Mononuclear cell (primary cell): ENCODE data around the gene ZNF837. TPM values are rescaled to one million over a fixed set of nuclear protein-coding genes. Genes with fewer than 3 reads are reported as not detected.

Experiments
- H3K27me3 ChIP-seq: 2 replicates; pipeline ENCODE4 v1.6.0; 2011; ENCODE audit warnings: low read length, control low read depth; ENCODE audit not compliant: insufficient read depth
- H3K4me1 ChIP-seq: 2 replicates; pipeline ENCODE4 v1.5.1; 2011; ENCODE audit warnings: mild to moderate bottlenecking, low read length, control low read depth; ENCODE audit not compliant: insufficient read depth
- H3K4me3 ChIP-seq: 2 replicates; pipeline ENCODE4 v1.5.1; 2011; ENCODE audit warnings: mild to moderate bottlenecking, low read length, moderate library complexity
- H3K9me3 ChIP-seq: 2 replicates; pipeline ENCODE4 v1.5.1; 2011; ENCODE audit warnings: low read depth, mild to moderate bottlenecking, control low read depth, low read length
- total RNA-seq: library from RNA; depleted of rRNA; stranded (reverse); fragments of >200 nt; gene quantifications from one replicate; pipeline ENCODE4 v1.2.3, GENCODE V29; 2012

ZNF837 gene
- total RNA-seq, 1 donor = 0.84 TPM

DNA sequence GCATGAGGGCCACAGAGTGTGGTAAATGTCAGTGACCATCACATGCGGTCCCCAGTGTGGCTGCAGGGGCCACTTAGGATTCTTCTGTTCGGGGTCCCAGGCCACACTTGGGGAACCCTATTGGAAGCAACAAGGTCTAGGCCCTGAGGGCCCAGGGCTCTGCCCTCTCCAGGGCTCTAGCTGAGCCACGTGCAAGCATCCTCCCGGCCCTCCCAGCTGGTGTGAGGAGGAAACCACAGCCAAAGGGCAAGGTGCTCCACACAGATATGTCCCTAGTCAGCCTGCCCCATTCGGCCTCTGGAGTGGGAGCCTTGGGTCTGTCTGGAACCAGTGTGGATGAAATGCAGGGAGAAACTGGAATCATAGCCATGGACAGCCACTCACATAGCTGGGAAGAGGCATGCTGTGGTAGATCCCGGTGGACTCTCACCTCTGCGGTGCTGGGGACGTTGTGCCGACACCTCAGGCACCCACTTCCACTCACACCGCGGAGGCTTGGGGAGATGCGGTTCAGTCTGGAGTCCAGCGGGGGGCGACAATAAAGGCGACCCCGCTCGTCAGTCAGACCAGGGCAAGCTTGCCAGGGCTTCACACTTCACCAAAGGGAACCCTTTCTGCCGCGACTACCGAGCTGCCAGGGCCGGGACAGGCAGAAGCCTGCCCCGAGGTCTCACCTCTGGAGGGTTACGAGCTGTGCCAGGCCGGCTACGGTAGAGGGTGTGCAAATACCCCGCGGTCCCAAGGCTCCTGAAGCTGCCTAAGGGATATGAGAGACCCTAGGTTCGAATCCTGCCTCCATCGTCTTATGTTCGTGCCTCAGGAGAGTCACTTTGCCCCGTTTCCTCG lies 14.0 kb downstream of the ZNF837 start:
- Histone ChIP-seq H3K27me3 (no peaks in the 10 kb centered on the region), H3K9me3 (no peaks in the 10 kb centered on the region), H3K4me1 (peaks cover 22% of the 10 kb centered on the region), H3K4me3 (no peak overlapping the region)

DNA sequence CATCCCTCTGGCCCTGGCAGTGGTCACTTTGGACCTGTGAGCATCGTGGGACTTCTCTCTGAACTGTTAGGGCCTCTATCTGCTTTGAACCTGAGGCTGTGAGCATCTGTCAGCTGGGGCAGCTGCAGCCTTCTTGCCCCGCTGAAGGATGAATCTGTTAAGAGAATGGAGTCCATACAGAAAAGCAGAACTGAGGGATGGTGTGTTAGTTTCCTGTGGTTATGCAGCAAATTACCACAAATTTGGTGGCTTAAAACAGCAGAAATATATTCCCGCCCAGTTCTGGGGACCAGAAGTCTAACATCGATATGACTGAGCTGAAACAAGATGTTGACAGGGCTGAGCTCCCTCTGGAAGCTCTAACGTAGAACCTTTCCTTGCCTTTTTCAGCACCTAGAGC lies 16.7 kb downstream of the ZNF837 start:
- H3K4me3 ChIP-seq = no peak overlapping the region
- H3K4me1 ChIP-seq = peaks cover 25% of the 10 kb centered on the region
- H3K9me3 ChIP-seq = no peaks in the 10 kb centered on the region
- H3K27me3 ChIP-seq = no peaks in the 10 kb centered on the region

DNA sequence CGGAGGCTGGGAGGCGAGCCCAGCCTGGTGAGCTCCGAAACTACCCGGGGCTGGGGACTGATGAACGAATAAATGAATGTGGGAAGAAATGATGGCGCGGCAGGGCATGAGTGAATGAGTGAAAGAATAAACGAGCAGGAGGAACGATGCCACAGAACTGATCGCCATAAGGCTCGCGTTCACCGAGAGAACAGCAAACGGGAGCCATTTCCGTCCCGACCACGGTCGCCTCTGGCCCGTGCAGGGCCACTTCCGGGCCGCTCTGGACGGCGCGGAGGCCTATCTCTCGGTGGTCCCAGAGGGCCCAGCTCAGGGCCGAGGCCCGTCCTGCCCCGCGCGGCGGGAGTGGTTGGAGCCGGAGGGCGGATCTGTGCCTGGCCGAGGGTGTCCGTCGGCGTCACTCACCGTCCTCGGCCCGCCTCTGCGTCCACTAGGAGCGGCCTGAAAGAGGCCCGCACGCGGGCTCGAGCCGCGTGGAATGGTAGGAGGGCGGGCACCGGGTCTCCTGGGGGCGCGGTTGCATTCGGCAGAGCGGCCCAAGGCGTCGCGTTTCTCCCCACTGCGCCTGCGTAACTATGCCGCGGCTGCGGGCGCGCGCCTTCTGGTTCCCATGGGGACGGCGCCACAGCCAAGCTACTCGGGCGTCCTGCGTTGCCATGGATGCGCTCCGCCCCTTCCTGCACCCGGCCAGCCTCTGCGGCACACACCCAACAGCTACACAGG lies 18.4 kb downstream of the ZNF837 start, which contains the start of gene ZNF497:
Gene ZNF497, minus strand, starts transcription at position 480 of the 723 bp plus-strand sequence. CDS start 5,116 bp downstream, outside the sequence.
- H3K4me1 ChIP-seq = peaks cover 25% of the 10 kb centered on the region
- H3K9me3 ChIP-seq = no peaks in the 10 kb centered on the region
- H3K4me3 ChIP-seq = peak within 1 kb of the TSS; percentile 73
- H3K27me3 ChIP-seq = no peaks in the 10 kb centered on the region

DNA sequence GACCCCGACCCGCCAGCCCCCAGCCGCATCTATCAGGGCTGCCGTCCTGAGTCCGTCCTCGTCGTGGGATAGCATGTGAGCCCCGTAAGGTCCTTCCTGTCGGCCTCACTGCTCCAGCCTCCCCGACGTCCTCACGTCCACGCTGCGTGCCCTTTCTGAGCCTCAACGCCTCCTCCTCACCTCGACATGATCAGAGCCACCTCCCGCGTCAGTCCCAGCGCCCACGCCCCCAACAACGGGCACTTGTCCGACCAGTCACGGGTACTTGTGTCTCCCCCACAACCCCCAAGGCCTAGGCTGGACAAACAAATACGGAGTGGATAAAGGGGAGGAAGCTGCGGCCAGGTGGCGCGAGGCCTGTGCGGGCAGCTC lies 18.9 kb downstream of the ZNF837 start:
- Histone ChIP-seq H3K4me1 (peaks cover 31% of the 10 kb centered on the region), H3K4me3 (peak overlapping the region; percentile 73), H3K9me3 (no peaks in the 10 kb centered on the region), H3K27me3 (peaks cover 2% of the 10 kb centered on the region)

DNA sequence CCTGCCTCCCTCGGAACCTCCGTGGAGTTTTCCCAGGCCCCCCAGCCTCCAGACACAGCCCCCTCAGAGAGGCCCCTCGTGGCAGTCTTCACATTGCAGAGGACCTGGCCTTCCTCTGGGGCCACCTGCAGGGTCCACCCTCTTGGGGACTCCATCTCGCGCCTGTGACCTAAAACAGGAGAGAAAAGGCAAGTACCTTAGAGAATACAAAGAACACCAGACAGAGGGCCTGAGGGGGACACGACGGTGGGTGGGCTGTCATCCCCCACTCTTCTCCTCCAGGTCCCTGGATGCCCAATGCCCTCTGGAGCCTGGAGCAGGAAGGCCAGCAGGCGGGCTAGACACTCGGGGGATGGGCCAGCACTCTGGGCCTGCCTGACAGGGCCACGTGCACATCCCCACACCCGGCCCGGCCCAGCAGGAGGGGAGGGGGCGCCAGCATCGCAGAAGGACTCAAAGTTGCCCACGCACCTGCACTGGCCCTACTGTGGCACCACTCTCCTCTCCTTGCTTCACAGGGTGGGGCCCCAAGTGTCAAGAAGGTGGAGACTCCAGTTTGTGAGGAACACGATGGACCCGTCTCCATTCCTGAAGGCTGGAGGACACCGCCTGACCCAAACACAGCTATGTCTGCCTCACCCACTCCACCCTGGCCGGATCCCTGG lies 23.2 kb downstream of the ZNF837 start:
- H3K27me3 ChIP-seq = peaks cover 7% of the 10 kb centered on the region
- no peak overlapping the region for H3K4me3 ChIP-seq
- H3K4me1 ChIP-seq = peaks cover 24% of the 10 kb centered on the region
- no peaks in the 10 kb centered on the region for H3K9me3 ChIP-seq

DNA sequence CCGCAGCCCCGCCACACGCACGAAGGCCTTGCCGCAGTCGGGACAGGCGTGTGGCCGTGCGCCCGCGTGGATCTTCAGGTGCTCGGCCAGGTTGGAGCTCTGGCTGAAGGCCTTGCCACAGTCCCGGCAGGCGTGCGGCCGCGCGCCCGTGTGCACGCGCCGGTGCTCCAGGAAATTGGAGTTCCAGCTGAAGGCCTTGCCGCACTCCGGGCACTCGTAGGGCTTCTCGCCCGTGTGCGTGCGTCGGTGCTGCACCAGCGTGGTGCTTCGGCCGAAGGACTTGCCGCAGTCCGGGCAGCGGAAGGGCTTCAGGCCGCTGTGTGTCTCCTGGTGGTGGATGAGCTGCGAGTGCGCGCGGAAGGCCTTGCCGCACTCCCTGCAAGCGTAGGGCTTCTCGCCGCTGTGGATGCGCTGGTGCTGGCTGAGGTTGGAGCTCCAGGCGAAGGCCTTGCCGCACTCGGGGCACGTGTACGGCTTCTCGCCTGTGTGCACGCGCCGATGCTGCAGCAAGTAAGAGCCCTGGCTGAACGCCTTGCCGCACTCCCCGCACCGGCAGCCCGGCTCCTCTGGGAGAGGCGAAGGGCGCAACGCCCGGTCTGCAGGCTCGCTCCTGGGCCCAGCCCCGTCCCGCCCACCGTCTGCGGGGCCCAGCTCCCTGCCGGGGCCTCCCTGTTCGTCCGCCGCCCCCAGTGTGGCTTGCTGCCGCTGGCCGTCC lies 23.9 kb downstream of the ZNF837 start:
- Histone ChIP-seq H3K4me3 (peak overlapping the region; percentile 16), H3K9me3 (no peaks in the 10 kb centered on the region), H3K27me3 (peaks cover 7% of the 10 kb centered on the region), H3K4me1 (peaks cover 21% of the 10 kb centered on the region)

DNA sequence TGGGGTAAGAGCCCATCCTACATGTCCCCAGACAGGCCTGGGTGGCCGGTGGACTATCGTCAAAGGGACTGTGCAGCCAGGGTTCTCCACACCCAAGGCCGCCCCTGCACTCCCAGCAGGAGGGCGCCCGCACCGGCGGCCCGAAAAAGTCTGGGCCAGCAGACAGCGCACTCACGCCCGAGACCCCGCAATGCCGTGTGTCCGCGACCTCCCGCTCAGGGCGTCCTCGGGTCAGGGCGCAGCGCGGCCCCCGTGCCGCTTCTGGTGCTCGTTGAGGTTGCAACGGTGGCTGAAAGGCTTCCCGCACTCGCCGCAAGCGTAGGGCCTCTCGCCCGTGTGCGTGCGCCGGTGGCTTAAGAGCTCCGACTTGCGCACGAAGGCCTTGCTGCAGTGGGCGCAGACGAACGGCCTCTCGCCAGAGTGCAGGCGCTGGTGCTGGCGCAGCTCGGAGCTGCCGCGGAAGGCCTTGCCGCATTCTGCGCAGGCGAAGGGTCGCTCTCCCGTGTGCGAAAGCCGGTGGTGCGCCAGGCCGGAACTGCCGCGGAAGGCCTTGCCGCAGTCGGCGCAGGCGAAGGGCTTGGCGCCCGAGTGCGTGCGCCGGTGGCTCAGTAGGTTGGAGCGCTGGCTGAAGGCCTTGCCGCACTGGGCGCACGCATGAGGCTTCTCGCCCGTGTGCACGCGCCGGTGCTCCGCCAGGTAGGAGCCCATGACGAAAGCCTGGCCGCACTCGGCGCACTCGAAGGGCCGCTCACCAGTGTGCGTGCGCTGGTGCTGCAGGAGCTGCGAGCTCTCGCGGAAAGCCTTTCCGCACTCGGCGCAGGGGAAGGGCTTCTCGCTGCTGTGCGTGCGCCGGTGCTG lies 24.7 kb downstream of the ZNF837 start:
- no peaks in the 10 kb centered on the region for H3K9me3 ChIP-seq
- H3K4me1 ChIP-seq = peaks cover 17% of the 10 kb centered on the region
- H3K27me3 ChIP-seq = peaks cover 7% of the 10 kb centered on the region
- H3K4me3 ChIP-seq = peak overlapping the region; percentile 16

DNA sequence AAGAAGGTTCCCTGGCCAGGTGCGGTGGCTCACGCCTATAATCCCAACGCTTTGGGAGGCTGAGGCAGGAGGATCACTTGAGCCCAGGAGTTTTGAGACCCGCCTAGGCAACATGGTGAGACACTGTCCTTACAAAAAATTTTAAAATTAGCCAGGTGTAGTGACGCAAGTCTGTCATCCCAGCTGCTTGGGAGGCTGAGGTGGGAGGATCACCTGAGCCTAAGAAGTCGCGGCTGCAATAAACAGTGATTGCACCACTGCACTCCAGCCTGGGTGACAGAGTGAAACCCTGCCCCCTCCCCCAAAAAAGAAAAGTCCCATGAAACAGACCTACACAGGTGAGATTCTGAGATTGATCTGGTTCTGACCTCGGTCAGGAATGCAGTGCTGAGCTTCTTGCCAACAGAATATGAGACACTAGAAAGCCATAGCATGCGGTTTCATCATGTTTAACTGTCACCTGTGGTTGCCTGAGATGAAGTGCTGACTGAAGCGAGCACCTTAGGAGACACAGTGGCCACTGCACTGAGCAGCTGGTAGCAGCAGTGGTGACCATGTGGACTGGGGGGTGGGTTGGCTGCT lies 25.5 kb downstream of the ZNF837 start:
- Histone ChIP-seq H3K9me3 (no peaks in the 10 kb centered on the region), H3K27me3 (peaks cover 7% of the 10 kb centered on the region), H3K4me3 (no peak overlapping the region)

DNA sequence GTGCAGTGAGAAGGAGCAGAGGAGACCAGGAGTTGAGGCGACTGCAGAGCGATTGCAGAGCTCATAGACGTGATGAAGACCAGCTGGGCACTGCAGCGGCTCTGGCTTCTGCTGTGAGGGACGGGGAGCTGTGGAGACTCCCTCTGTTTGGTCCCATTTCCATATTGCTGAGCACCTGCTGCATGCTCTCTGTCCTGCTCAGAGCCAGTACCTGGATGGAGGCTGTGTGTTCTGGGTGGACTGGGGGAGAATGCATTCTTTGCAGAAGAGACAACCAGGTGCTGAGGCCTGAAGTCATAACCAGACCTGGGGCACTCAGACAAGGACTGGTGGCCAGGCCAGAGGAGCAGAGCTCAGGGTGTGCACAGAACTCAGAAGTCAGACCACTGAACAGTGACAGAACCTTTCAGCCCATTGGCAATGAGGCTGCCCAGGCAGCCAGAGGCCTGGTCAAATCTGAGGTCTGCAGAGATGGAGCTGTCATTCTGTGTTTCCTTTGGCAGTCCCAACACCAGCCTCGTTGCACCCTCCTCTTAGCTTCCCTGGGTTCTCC lies 26.3 kb downstream of the ZNF837 start:
- H3K4me3 ChIP-seq = no peak overlapping the region
- no peaks in the 10 kb centered on the region for H3K9me3 ChIP-seq
- peaks cover 7% of the 10 kb centered on the region for H3K27me3 ChIP-seq
- peaks cover 17% of the 10 kb centered on the region for H3K4me1 ChIP-seq

More for the DNA sequence above, 25.5 kb downstream of the ZNF837 start:
- H3K4me1 ChIP-seq = peaks cover 17% of the 10 kb centered on the region

DNA sequence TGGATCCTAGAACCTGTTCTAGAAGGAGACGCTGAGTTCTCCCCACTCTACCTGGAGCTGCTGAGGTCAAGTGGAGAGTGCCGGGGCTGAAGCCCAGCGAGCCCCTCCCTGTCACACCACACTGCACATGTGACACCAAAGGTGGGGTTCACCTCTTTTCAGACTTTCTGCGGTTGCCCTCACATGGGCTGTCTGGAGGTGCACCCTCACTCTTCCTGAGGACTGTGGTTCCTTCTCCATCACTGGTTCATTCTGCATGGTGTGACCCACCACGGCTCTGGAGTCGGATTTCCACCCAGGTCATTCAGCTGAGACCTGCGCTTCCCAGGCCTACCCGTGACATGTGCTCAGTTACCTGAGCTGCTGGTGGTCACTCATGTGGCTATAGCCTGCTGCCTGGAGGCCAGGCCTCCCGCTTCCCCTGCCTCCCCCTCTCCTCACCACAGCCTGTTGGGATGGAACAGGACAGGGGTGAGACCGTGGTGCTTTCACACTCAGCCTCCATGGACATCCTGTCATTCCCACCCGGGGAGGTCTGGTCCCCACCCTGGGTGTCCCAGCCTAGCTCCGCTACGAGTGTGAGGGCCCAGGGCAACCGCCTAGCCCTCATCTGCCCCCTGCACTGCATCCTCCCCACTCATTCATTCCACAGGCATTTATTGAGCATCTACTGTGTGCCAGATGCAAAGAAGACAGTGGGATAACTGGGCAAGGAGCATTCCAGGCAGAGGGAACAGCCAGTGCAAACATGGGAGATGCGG lies 26.9 kb downstream of the ZNF837 start:
- Histone ChIP-seq H3K4me1 (peaks cover 22% of the 10 kb centered on the region), H3K4me3 (no peak overlapping the region), H3K9me3 (no peaks in the 10 kb centered on the region), H3K27me3 (peaks cover 7% of the 10 kb centered on the region)

DNA sequence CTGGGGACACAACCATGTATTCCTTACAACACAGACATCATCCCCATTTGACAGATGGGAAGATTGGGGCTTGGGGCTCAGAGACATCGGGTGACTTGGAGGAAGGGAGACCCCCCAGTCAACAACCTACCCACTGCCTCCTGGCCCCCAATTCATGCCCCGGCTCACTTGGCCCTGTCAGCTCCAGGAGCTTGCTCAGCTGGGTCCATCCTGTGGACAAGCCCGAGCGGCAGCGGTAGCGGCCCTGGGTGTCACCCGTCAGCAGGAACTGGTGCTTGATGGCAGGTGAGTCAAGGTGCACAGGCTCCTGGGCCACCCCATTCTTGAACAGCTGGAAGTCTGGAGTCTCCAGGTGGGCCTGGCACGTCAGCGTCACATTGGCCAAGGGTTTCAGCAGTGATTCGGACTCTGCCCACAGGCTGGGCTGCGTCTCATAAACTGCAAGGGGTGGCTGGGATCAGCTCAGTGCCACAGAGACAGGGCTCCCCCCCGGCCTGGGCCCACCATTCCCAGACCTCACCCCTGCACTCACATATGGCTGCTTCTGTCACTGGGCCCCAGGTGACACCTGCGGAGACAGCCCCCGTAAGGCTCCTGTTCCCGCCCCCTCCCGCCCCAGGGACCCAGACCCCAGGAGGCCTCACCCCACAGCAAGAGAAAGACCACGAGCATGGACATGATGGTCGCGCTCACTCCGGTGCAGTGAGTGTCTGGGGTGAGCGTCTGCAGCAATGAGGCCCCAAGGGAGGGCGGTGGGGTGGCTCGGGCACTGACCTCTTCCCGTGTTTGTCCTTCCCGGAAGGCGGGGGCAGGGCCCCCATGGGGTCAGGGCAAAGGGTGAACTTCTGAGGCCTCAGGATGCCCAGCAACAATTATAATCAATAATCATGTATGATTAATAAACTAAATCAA lies 27.8 kb downstream of the ZNF837 start, which contains the start of gene A1BG:
Gene A1BG, minus strand, starts transcription at position 733 of the 912 bp plus-strand sequence. Its CDS starts 55 bp downstream, at position 678.
- H3K4me1 ChIP-seq = peaks cover 28% of the 10 kb centered on the region
- H3K9me3 ChIP-seq = no peaks in the 10 kb centered on the region
- no peak within 1 kb of the TSS for H3K4me3 ChIP-seq

More for the DNA sequence above, 27.8 kb downstream of the ZNF837 start, which contains the start of gene A1BG:
- H3K27me3 ChIP-seq = peaks cover 7% of the 10 kb centered on the region
